ENCODE results near the gene LIMK2.

- TF ChIP-seq POLR2A (IDR thresholded peaks at IDR 0.05) (no peak), CTCF (IDR thresholded peaks at IDR 0.05) (no peak)
Observed at GRCh38 chr22:31211482-31211861, 626 bp upstream of the LIMK2 start.
